Lower leg skin (tissue), 3 donors: ENCODE measurements around the gene BICRA.
"Not testable (repeated sequence)": the region's sequence is repeated elsewhere in the genome, so short reads cannot be mapped to it uniquely, and the experiment has no call there.

Experiments used
- POLR2A ChIP-seq, 2 donors: fragments of 450-650 bp; IDR thresholded peaks; one replicate each; pipeline ENCODE4 v1.6.1; 2016 to 2017; ENCODE audit warnings: antibody characterized with exemption in 2 of 2, mild to moderate bottlenecking in 1 of 2, moderate library complexity in 1 of 2
- TF ChIP-seq, protein P1 (sequence below), 3 donors: fragments of 450-650 bp; IDR thresholded peaks; one replicate each; pipeline ENCODE4 v1.5.1; 2016; ENCODE audit warnings: antibody characterized with exemption in 3 of 3, mild to moderate bottlenecking in 3 of 3, moderate library complexity in 2 of 3

DNA sequence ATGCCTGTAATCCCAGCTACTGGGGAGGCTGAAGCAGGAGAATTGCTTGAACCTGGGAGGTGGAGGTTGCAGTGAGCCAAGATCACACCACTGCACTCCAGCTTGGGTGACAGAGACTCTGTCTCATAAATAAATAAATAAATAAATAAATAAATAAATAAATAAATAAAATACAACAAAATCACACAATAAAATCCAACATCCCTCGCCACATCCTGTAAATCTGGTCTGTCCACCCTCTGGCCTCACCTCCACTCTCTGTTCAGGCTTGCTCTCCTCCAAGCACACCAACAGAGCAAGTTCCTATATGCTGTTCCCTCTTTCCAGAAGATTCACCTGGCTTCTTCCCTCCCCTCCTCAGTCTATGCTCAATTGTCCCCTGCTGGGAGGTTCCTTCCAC is 25.8 kb upstream of the BICRA start:
- TF ChIP-seq, protein P1, sequence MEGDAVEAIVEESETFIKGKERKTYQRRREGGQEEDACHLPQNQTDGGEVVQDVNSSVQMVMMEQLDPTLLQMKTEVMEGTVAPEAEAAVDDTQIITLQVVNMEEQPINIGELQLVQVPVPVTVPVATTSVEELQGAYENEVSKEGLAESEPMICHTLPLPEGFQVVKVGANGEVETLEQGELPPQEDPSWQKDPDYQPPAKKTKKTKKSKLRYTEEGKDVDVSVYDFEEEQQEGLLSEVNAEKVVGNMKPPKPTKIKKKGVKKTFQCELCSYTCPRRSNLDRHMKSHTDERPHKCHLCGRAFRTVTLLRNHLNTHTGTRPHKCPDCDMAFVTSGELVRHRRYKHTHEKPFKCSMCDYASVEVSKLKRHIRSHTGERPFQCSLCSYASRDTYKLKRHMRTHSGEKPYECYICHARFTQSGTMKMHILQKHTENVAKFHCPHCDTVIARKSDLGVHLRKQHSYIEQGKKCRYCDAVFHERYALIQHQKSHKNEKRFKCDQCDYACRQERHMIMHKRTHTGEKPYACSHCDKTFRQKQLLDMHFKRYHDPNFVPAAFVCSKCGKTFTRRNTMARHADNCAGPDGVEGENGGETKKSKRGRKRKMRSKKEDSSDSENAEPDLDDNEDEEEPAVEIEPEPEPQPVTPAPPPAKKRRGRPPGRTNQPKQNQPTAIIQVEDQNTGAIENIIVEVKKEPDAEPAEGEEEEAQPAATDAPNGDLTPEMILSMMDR (IDR thresholded peaks at IDR 0.05): not testable (repeated sequence)
- not testable (repeated sequence) for TF ChIP-seq POLR2A (IDR thresholded peaks at IDR 0.05)
